GM11168 (cell line): Measurements from ENCODE around the gene ECT2L.

Experiments used
- in situ Hi-C: fragments of 300-500 bp; cut with MboI; formaldehyde crosslinking; loops from one replicate; pipeline ENCODE4 v1.12.0; 2022; ENCODE audit warnings: low sequenced_read_pairs; ENCODE audit not compliant: unreplicated experiment

Gene ECT2L

DNA sequence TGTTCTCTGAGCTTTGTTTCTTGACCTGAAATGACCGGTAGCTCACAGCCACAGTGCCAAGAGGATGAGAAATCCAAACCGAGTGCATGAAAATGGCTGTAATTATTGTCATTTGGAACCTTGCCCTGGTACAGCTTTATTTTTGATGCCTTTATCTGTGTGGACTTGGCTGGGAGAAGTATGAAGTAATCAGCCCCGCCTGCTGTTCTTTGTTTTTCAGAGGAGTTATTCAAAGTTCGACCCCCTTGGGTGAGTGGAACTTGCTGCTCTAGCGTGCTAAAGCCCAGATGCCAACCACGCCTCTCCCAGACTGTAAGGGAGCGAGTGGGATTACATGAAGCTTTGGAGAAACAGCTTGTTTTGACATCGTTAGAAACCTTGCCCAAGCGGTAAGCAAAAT lies 48.3 kb downstream of the ECT2L start:
- in situ Hi-C loops: no loop called here

DNA sequence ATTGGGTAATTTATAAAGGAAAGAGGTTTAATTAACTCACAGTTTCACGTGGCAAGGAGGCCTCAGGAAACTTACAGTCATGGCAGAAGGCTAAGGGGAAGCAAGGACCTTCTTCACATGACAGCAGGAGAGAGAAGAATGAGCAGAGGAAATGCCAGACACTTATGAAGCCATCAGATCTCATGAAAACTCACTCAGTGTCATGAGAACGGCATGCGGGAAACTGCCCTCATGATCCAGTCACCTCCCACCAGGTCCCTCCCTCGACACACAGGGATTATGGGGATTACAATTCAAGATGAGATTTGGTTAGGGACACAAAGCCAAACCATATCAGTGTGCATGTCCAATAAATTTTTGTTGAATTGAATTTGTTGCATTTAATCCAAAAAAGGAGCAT lies 52.0 kb downstream of the ECT2L start:
- in situ Hi-C loops: no loop called here

DNA sequence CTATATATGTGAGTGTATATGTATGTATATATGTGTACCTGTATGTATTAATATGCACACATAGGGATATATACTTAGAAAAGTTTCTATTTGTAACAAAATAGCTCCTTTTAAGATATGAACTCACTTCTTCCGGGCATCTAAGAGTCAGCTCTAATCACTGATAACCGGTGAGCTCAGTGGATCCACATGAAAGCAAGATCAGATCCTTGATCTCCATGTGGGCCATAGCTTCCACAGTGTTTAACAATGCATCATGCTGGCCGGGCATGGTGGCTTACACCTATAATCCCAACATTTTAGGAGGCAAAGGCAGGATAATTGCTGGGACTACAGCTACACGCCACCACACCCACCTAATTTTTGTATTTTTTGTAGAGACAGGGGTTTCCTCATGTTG lies 52.6 kb downstream of the ECT2L start:
- in situ Hi-C loops: no loop called here

DNA sequence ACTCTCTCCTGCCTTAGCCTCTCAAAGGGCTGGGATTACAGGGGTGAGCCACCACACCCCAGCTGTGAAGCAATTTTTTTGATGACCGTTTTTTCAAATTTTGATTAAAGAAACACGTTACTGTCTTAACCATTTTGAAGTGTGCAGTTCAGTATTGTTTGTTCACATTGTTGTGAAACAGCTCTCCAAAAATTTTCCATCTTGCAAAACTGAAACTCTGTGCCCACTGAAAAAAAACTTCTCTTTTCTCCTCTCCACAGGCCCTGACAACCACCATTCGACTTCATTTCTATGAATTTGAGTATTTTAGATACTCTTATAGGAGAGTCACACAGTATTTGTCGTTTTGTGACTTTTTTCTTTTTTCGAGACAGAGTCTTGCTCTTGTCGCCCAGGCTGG lies 53.9 kb downstream of the ECT2L start:
- in situ Hi-C loops: no loop called here

DNA sequence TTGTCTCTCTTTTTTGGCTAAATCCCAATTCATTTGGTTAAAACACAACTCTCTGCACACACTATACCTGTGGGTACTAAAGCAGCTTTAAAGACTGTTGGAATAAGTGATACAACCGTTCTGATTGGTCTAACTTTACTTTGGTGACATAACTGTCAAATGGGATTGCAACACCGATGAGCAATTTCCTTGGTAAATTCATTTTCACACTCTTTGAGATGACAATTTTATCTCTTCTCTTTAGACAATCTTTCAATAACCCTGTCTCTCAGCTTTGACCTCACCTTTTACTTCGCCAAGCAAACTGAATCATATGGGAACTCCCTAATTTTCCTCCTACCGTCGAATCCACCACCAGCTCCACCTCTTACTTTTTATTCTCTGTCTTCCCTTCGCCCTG lies 60.8 kb downstream of the ECT2L start:
- in situ Hi-C loops: no loop called here

DNA sequence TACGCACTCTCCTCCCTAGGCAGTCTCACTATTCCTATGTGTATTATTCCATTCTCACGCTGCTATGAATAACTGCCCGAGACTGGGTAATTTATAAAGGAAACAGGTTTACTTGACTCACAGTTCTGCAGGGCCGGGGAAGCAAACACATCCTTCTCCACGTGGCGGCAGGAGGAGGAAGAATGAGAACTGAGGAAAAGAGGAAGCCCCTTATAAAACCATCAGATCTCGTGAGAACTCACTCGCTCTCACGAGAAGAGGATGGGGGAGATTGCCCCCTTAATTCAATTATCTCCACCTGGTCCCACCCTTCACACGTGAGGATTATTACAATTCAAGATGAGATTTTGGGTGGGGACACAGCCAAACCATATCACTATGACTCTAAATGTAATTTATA lies 61.9 kb downstream of the ECT2L start:
- in situ Hi-C loops: no loop called here

DNA sequence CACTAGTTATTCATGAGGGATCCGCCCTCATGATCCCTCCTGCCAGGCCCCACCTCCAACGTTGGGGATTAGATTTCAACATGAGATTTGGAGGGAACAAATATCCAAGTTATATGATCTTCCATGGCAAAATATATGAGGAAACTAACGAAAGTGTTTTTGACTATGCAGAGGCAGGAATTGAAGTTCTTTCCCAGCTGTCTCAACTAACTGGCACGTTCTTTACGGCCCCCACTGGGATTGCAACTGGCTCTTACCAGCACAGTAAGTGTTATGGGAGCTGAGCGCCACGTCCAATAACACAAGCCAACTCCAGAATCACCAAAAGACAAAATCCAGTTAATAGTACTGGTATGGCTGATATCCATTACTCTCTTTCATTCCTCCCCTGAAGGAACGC lies 66.6 kb downstream of the ECT2L start:
- in situ Hi-C loops: no loop called here

DNA sequence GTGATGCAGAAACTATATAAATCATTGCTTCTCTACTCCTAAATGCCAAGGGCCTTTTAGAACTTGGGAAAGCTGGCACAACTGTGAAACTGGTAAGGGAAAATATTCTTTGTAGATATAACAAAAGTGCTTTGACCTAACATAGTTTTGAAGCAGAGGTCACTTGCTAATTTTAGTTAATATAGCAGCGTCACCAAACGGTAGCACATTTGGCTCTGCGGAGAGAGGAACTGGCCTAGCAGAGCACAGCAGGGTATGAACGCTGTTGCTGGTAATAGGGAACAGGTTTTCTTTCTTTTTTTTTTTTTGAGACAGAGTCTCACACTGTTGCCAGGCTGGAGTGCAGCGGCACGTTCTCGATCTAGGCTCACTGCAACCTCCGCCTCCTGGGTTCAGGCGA lies 67.4 kb downstream of the ECT2L start:
- in situ Hi-C loops: no loop called here

DNA sequence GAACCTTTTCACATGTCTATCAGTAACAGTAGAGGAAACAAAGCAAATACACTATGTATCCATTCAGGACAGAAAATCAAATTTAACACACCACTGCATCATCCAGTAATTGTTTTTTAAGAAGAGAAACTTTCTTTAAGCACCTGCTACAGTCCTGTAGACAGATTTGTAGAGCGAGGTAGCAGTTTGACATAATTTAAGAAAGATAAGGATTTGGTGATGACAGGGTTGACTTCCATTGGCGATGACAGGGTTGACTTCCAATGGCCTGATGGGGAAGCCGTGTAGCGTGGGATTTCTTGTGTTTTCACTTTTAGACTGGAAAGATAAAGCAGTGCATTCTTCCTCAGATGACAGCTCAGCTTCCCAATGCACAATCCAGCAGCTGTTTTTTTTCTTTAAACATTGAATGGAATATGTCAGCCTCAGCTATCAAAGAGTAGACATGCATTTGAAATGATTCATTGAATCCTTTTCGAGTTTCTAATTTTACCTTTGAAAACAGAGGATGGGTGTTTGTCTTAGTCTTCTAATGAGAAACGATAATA lies 68.5 kb downstream of the ECT2L start:
- in situ Hi-C loops: no loop called here

DNA sequence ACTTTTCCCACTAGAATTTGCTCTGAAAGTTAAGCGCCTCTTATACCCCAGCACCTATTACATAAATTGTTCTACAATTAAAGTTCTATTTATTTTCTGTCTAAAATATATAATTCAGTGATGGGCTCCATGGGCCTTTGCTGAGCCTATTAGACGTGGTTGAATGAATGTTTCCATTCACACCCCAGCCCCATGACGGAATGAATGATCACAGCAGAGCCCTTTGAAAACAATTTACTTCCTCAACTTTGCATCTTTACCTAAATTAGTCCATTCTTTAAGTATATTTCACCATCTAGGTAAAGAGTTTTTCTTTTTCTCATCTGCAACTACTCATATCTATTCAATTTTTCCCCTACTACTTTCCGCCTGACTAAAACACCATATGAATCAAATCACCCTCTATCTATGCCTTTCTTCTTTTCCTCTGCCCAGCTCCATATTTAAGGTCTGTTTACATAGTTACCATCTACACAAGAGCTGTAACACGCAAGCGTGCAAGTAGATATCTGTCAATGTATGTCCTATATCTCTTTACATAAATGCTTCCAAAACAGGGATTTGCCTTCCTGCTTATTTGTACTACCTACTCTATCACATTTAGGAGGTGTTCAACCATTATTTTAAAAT lies 69.7 kb downstream of the ECT2L start:
- in situ Hi-C loops: no loop called here

DNA sequence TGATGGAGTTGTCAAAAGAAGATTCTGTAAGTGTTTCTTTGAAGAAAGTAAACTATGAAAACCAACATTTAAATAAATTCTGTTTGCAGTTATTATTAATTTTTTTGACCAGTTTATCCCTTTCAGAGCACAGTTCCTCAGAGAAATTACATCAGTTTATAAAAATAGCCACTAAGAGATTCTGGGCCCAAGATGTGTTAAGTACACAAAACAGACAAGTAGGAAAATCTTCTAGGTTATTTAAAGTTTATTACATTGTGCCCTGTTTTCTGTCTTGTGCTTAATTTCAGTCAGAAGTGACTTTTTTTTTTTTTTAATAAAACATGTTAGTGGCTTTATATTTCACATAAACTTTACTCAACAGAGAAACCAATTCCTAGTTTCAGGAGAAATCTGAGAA lies 72.3 kb downstream of the ECT2L start:
- in situ Hi-C loops: no loop called here

DNA sequence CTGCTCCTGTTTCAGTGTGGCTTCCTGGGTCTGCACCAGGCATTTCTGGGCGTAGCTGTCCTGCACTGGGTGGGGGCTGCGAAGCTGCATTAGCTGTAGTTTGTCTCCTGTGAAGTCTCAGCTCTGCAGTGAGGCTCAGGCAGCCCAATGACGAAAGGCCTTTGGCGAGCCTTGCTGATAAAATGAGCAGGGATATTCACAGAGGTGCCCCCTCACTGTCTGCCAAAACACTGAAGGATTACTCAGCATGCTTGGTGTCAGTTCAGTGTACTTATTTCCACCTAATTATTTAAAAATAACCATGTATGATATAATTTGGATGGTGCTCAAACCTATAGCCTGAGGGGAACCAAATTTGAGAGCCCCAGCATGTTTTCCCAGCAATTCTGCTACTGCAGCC lies 73.5 kb downstream of the ECT2L start:
- in situ Hi-C loops: no loop called here

DNA sequence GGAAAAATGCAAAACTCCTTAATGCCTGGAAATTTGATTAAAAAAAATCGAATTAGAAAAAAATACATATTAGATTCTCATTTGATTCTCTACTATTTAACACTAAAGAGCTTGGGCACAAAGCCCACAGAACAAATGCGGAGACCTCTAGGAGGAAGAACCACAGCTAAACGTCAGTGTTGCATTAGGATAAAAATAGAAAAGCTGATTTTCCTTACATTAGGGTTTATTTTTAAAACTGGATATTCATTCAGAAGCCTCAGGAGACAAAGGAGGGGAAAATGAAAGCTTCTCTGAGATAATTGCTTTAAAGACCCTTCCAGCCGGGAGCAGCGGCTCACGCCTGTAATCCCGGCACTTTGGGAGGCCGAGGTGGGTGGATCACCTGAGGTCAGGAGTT lies 77.3 kb downstream of the ECT2L start:
- in situ Hi-C loops: no loop called here

DNA sequence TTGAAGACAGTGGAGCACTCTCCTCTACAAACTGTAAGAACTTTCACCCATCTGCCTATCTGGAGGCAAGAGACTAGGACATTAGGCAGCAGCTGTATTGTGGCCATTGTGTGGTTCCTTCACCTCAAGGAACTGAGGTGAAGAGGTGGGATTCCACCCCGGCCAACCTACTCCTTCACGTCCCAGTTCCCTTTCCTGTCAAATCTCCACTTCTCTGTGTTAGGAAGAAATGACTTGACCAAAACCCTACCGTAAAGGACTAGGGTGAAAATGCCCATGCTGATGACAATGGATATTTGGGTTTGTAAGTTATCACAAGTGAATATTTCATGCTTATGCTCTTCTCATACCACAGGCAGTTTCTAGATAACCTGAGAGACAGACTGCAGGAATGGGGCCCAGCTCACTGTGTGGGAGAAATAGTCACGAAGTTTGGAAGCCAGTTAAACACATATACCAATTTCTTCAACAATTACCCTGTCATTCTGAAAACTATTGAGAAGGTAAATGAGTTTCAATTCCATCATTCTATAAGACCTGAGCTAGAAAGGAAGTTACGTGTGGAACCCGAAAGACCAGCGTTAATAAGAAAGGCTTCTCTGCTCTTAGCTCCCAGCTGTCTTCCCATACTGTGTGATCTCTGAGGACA lies 86.6 kb downstream of the ECT2L start:
- in situ Hi-C loops: no loop called here

DNA sequence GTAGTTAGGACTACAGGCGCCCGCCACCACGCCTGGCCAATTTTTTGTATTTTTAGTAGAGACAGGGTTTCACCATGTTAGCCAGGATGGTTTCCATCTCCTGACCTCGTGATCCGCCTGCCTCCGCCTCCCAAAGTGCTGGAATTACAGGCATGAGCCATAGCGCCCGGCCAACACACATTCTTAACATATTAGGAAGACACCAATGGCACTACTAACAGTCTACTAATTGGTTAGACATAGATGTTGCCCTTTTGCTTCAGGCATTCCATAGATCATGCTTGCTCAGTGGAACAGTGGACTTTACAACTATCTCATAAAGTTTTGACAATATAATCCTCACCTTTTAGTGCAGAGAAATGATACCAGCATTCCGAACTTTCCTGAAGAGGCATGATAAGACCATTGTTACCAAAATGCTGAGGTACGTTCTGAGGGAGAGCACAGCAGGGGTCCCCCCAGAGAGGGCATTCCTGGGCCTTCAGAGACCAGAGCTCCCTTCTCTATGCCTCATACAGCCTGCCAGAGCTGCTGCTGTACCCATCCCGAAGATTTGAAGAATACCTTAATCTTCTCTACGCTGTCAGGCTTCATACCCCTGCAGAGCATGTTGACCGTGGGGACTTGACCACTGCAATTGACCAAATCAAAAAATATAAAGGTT lies 89.4 kb downstream of the ECT2L start:
- in situ Hi-C loops: no loop called here

DNA sequence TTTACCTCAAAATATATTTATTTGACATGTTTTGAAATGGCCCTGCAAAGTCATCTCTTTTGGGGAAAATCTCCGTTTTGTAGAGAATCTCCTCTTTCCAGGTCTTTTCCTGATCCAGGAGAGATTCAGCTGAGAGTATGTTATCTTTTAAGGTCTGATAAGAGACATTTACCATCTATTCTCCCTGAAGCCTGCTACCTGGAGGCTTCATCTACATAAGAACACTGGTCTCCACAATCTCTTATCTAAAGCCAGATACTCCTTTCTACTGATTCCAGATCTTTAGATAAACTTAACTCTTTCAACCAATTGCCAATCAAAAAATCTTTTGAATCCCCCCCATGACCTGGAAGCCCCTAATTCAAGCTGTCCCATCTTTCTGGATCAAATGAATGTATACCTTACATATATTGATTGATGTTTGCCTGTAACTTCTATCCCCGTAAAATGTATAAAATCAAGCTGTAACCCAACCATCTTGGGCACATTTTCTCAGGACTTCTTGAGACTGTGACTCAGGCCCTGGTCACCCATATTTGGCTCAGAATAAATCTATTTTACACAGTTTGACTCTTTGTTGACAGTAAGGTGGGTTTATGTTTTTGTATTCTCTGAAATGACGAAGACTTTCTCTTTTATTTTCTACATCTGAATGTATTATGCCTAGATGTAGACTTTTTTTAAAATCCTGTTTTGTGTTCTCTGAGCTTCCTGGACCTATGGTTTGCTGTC lies 95.5 kb downstream of the ECT2L start:
- in situ Hi-C loops: no loop called here

DNA sequence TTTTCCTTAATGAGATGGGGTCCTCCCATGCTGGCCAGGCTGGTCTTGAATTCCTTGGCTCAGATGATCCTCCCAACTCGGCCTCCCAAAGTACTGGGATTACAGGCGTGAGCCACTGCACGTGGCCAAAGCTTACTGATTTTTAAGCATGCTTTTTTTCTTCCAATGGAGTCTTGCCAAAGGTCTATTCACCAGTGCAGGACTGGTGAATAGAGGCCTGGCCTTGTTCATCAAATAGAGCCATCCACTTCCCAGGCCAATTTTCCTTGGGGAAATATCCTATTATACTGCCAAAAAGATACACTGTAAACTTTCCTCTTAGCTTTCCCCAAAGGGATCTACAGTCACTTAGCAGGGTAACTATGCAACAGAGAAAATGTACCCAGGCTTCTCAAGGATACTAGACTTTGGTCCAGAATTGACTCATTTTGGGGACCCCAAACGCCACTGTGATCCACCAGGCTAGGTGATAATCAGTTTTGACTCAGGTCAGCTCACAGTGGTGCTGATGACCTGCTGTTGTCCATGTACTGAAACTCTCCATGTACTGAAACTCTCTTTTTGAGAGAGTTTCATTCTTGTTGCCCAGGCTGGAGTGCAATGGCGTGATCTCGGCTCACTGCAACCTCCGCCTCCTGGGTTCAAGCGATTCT lies 100.3 kb downstream of the ECT2L start:
- in situ Hi-C loops: no loop called here

DNA sequence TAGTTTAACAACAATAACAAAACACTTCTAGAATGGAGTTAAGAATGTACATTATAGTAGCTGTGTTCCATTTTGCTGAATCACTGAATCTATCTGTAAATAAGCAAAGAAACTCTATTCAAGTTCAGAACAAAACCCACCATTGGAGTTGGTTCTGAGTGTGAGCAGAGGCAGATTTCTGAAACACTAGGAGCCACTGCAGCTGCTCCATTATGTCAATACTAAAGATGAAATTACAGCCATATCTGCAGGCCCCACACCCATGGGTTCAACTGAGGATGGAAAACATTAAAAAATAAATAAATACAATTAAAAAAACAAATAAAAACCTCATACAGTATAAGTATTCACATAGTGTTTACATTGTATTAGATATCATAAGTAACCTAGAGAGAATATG lies 101.1 kb downstream of the ECT2L start:
- in situ Hi-C loops: no loop called here

DNA sequence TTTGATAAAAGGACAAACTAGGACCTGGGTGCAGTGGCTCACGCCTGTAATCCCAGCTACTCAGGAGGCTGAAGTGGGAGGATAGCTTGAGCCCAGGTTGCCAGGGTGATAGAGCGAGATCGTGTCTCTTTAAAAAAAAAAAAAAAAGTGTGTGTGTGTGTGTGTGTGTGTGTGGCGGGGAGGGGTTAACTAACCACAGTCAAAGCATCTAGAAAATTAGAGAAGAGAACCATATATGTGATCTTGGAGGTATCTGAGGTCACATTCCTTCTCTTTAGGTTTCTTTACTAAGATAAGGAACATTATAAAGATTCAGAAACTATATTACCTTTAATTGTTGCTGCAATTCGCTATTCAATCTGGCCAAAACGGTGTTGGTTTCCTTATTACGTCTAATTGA lies 111.3 kb downstream of the ECT2L start:
- in situ Hi-C loops: no loop called here

DNA sequence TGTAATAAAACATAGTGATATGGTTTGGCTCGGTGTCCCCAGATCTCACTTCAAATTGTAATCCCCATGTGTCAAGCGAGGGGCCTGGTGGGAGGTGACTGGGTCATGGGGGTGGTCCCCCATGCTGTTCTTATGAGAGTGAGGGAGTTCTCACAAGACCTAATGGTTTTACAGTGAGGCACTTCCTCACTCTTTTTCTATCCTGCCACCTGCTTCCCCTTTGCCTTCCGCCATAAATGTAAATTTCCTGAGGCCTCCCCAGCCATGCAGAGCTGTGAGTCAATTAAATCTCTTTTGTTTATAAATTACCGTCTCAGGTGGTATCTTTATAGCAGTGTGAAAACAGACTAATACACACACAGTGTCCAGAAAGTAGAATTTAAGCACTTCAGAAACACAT lies 113.6 kb downstream of the ECT2L start:
- in situ Hi-C loops: no loop called here

DNA sequence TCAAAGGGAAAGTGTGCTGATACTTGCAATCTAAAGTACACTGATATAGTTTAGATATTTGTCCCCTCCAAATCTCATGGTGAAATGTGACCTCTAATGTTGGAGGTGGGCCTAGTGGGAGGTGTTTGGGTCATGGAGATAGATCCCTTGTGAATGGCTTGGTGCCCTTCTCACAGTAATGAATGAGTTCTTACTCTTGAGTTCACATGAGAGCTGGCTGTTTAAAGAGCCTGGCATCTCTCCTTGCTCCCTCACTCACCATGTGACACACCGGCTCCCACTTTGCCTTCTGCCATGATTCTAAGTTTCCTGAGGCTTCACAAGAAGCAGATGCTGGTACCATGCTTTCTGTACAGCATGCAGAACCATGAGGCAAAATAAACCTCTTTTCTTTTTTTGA lies 114.1 kb downstream of the ECT2L start:
- in situ Hi-C loops: no loop called here
